Inferior parietal cortex (tissue), 1 donor: ENCODE data around the gene PPP1R13L.

Experiments used
- DNase-seq: peaks from one replicate; pipeline ENCODE4 v3.0.0-alpha.2; 2016; ENCODE audit errors: extremely low spot score

Gene PPP1R13L

GRCh38 chr19:45406226-45407090 lies 1.6 kb upstream of the PPP1R13L start, which contains the start of gene POLR1G:
Gene POLR1G, plus strand, starts transcription at chr19:45406644. Its CDS starts 53 bp downstream, at chr19:45406697.
- DNase-seq: peak; percentile 95

- DNase-seq: peak; percentile 86
Measured at GRCh38 chr19:45405435-45406225, 761 bp upstream of the PPP1R13L start.

- no peak for DNase-seq
Measured at GRCh38 chr19:45403781-45404556, 900 bp downstream of the PPP1R13L start.

GRCh38 chr19:45403272-45403671 lies 1.6 kb downstream of the PPP1R13L start:
- DNase-seq: no peak

GRCh38 chr19:45402298-45403061 lies 2.4 kb downstream of the PPP1R13L start:
- DNase-seq: no peak

- no peak for DNase-seq
Measured at GRCh38 chr19:45401815-45402214, 3.1 kb downstream of the PPP1R13L start.

- no peak for DNase-seq
Measured at GRCh38 chr19:45400192-45400591, 4.7 kb downstream of the PPP1R13L start.

GRCh38 chr19:45395821-45396617 lies 8.8 kb downstream of the PPP1R13L start:
- DNase-seq: no peak

GRCh38 chr19:45391871-45392665 lies 12.8 kb downstream of the PPP1R13L start:
- DNase-seq: no peak

- no peak for DNase-seq
Measured at GRCh38 chr19:45391346-45391745, 13.5 kb downstream of the PPP1R13L start.

- DNase-seq: no peak
Measured at GRCh38 chr19:45385392-45386221, 19.3 kb downstream of the PPP1R13L start.

GRCh38 chr19:45382426-45382825 lies 22.4 kb downstream of the PPP1R13L start:
- DNase-seq: no peak

GRCh38 chr19:45380107-45380506 lies 24.8 kb downstream of the PPP1R13L start:
- DNase-seq: no peak

GRCh38 chr19:45376045-45376724 lies 28.7 kb downstream of the PPP1R13L start:
- DNase-seq: no peak

GRCh38 chr19:45370410-45371204 lies 34.3 kb downstream of the PPP1R13L start, which contains the start of gene ERCC2:
Gene ERCC2, minus strand, starts transcription at chr19:45370573. Its CDS starts 33 bp downstream, at chr19:45370540.
- DNase-seq: peak; percentile 99

GRCh38 chr19:45368737-45369340 lies 36.0 kb downstream of the PPP1R13L start:
- DNase-seq: no peak

- DNase-seq: no peak
Measured at GRCh38 chr19:45368127-45368526, 36.7 kb downstream of the PPP1R13L start.
